AG04449 (cell line): ENCODE results near the gene PPP1R14D.

Source experiments
- CTCF ChIA-PET: fragments of 350-600 bp; formaldehyde crosslinking; extraction: SDS; loops from one replicate; lab custom pipeline; 2021; ENCODE audit warnings: antibody characterized with exemption; lab: Yijun Ruan, JAX
- POLR2A ChIA-PET: fragments of 400-600, 350-600 bp; formaldehyde crosslinking; extraction: SDS; loops from one replicate; lab custom pipeline; 2020; ENCODE audit warnings: antibody characterized with exemption, inconsistent platforms; lab: Yijun Ruan, JAX
- DNase-seq: peaks from one replicate; pipeline ENCODE4 v3.0.0-alpha.2; 2010; ENCODE audit warnings: low read depth, low spot score
- H3K4me3 ChIP-seq: 2 replicates; pipeline ENCODE4 v1.5.1; 2011; ENCODE audit warnings: low read depth, mild to moderate bottlenecking, control low read depth, low read length
- TF ChIP-seq, protein P1 (sequence below): IDR thresholded peaks from one replicate; pipeline ENCODE4 v1.5.1; 2011; ENCODE audit warnings: mild to moderate bottlenecking, moderate library complexity, low read length, control low read depth, inconsistent platforms; ENCODE audit not compliant: insufficient read depth; ENCODE audit errors: missing control alignments

The PPP1R14D gene

DNA sequence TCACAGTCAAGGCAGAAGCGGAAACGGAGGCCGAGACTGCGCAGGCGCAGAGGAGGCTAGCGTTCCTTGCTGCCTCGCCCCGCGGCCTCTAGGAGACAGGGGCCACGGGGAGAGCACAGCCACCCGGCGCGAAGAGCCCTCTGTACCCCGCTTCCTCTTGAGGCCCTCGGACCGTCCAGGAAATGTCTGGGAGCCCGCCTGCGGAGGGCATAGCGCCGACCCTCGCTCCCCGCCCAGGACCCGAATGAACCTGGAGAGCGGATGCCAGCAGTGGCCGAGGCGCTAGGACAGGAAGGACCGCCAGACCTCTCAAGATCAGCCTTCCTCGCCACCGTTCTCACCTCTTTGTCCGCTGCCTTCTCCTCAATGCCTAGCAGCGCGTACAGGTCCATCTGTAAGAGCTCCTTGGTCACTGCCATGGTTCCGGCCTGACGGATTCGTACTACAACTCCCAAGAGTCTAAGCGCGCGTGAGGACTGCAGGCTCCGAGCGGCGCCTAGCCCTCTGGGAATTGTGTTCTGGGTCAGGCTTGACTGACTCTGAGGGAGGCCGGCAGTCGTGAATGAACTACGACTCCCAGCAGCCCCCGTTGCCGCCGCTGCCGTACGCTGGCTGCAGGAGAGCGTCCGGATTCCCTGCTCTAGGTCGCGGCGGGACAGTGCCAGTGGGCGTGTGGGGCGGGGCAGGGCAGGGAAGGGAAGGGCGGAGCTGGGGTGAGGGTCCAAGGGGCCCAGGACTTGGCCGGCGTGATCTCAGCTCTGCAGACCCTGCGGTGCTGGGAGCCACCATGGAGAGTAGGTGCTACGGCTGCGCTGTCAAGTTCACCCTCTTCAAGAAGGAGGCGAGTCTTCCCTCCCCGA is 21.2 kb downstream of the PPP1R14D start, which contains the start of the genes DNAJC17 and ZFYVE19:
Gene DNAJC17, minus strand, starts transcription at position 446 of the 860 bp plus-strand sequence. Its CDS starts 27 bp downstream, at position 419.
Gene ZFYVE19, plus strand, starts transcription at position 62 of the 860 bp plus-strand sequence. Its CDS starts 501 bp downstream, at position 563.
- peak; percentile 77 for DNase-seq
- POLR2A ChIA-PET: interaction anchor here (0.7 to 0.8 kb wide), 2 partner anchors 11 to 40 kb away, joined by 3 read pairs; no protein-coding TSS in a partner anchor
- peak within 1 kb of the TSS; percentile 100 for H3K4me3 ChIP-seq
- TF ChIP-seq, protein P1, sequence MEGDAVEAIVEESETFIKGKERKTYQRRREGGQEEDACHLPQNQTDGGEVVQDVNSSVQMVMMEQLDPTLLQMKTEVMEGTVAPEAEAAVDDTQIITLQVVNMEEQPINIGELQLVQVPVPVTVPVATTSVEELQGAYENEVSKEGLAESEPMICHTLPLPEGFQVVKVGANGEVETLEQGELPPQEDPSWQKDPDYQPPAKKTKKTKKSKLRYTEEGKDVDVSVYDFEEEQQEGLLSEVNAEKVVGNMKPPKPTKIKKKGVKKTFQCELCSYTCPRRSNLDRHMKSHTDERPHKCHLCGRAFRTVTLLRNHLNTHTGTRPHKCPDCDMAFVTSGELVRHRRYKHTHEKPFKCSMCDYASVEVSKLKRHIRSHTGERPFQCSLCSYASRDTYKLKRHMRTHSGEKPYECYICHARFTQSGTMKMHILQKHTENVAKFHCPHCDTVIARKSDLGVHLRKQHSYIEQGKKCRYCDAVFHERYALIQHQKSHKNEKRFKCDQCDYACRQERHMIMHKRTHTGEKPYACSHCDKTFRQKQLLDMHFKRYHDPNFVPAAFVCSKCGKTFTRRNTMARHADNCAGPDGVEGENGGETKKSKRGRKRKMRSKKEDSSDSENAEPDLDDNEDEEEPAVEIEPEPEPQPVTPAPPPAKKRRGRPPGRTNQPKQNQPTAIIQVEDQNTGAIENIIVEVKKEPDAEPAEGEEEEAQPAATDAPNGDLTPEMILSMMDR: peak; percentile 6
- CTCF ChIA-PET: interaction anchor here (1.2 to 3.4 kb wide), 4 partner anchors 22 to 85 kb away, joined by 3 to 16 read pairs (median 4); no protein-coding TSS in a partner anchor

DNA sequence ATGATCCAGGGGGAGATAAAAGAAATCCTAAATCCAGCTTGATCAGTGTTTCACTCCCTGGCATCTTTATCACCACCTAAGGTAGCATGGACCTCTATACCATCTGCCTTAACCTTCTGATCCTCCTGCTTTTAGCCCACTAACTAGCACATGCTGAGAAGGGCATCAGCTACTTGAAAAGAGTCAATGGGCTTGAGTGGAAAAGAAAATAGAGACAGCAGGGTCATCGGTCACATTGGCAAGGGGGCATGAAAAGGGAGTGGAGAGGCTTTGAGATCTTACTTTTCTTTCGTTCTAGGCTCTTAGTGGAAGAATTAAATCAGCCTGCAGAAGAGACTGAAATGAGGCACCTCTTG is 21.9 kb downstream of the PPP1R14D start:
- ChIA-PET CTCF (interaction anchor here (1.2 to 3.4 kb wide), 4 partner anchors 21 to 86 kb away, joined by 3 to 16 read pairs (median 4); no protein-coding TSS in a partner anchor), POLR2A (interaction anchor here (0.7 kb wide), 1 partner anchor 10 kb away, joined by 3 read pairs; no protein-coding TSS in a partner anchor)
- DNase-seq: no peak
- TF ChIP-seq, protein P1: no peak
- peak overlapping the region; percentile 100 for H3K4me3 ChIP-seq

- ChIA-PET POLR2A (no interaction called here), CTCF (interaction anchor here (1.1 kb wide), 1 partner anchor 54 kb away, joined by 3 read pairs; no protein-coding TSS in a partner anchor)
- no peak for DNase-seq
- TF ChIP-seq, protein P1: no peak
- no peak overlapping the region for H3K4me3 ChIP-seq
Measured at GRCh38 chr15:40803688-40804087, 24.8 kb downstream of the PPP1R14D start.

- CTCF ChIA-PET: interaction anchor here (1.1 to 2.3 kb wide), 2 partner anchors 55 kb away, joined by 3 to 11 read pairs; no protein-coding TSS in a partner anchor
Measured at GRCh38 chr15:40803076-40803475, 25.4 kb downstream of the PPP1R14D start.

GRCh38 chr15:40799523-40799922 is 29.0 kb downstream of the PPP1R14D start:
- DNase-seq: no peak
- TF ChIP-seq, protein P1: no peak
- no peak overlapping the region for H3K4me3 ChIP-seq
- CTCF ChIA-PET: no interaction called here
- POLR2A ChIA-PET: no interaction called here

More at GRCh38 chr15:40803076-40803475, 25.4 kb downstream of the PPP1R14D start:
- DNase-seq: no peak
- no peak overlapping the region for H3K4me3 ChIP-seq
- TF ChIP-seq, protein P1: no peak
- POLR2A ChIA-PET: no interaction called here

GRCh38 chr15:40796512-40796911 is 32.0 kb downstream of the PPP1R14D start:
- CTCF ChIA-PET: interaction anchor here (0.6 kb wide), 1 partner anchor 390 kb away, joined by 3 read pairs; no protein-coding TSS in a partner anchor
- H3K4me3 ChIP-seq: no peak overlapping the region
- TF ChIP-seq, protein P1: no peak
- DNase-seq: no peak
- POLR2A ChIA-PET: interaction anchor here (0.6 to 0.7 kb wide), 2 partner anchors 10 to 18 kb away, joined by 3 read pairs; no protein-coding TSS in a partner anchor
